Activated naive CD4-positive, alpha-beta T cell treated with Interleukin-2 at 50 U/mL for 16 hours (primary cell): ENCODE results near the gene DPT.

ENCODE experiments used
- DNase-seq: peaks from one replicate; pipeline ENCODE4 v3.0.0-alpha.2; 2020

DPT gene

DNA sequence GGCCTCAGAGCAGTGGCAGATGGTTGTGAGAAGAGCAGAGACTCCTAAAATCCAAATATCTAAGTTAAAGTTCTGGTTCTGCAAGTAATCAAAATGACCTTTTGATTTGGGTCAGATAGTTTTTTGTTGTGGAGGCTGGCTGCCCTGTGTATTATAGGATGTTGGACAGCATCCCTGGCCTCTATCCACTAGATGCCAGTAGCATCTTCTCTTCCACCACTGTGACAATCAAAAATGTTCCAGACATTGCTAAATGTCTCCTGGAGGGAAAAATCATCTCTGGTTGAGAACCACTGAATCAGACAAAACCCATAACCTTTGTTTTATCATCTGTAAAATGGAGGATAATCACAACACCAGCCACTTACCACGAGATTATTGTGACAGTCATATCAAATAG lies 5.9 kb upstream of the DPT start:
- no peak for DNase-seq

- DNase-seq, result no peak
These were observed 5.3 kb upstream of the DPT start for GRCh38 chr1:168734271-168734670.

GRCh38 chr1:168733241-168733640 lies 4.2 kb upstream of the DPT start:
- no peak for DNase-seq

DNA sequence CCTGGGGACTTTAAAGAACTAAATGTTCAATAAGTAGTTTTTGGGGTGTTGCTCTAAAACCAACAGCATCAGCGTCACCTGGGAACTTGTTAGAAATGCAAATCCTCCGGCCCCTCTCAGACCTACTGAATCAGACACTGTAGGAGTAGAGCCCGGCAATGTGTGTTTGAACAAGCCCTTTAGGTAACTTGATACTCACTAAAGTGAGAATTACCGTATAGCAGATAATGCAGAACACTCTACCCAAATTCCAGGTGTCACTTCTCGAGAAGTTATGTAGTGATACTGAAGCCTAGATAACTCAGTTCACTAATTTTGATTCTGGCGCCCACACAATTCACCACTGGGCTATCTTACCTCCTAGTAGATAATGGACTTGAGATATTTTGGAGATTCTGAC lies 3.7 kb upstream of the DPT start:
- no peak for DNase-seq

GRCh38 chr1:168731244-168731953 lies 2.4 kb upstream of the DPT start:
- DNase-seq, result no peak

- DNase-seq, result no peak
These were observed 398 bp upstream of the DPT start for GRCh38 chr1:168729405-168729802.

GRCh38 chr1:168726719-168727118 lies 2.3 kb downstream of the DPT start:
- DNase-seq, result no peak

GRCh38 chr1:168726281-168726680 lies 2.7 kb downstream of the DPT start:
- DNase-seq, result no peak

GRCh38 chr1:168725831-168726230 lies 3.2 kb downstream of the DPT start:
- no peak for DNase-seq

DNA sequence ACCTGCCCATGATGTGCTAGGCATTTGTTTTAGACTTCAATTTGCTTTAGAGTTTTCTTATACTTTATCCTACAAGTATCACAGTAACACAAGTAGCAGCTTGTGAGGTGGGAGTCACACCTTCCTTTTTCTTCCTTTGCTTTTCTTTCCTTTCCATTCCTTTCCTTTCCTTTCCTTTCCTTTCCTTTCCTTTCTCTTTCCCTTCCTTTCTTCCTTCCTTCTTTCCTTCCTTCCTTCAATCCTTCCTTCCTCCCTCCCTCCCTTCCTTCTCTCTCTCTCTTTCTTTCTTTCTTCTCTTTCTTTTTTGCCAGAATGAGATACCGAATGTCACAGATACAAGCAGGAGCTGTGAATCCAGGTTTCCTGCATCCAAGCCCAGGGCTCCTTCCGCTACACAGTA lies 3.9 kb downstream of the DPT start:
- DNase-seq, result no peak

DNA sequence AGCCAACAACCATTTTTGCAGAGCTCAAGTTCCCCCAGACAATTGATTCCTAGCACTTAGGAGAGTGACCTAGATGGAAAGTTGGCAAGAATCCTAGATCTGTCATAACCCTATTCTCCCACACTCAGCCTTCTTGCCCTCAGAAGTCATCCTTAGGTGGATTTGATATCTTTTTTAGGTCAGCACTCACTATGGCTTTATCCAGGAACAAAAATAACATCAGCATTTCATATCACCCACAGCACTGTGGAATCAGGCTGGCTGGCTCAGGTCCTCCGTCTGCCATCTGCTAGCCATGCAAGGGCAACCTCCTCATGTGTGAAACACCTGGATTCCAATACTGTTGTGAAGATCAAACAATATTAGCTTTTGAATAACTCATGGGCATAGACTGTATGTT lies 6.0 kb downstream of the DPT start:
- no peak for DNase-seq

- DNase-seq, result no peak
These were observed 8.2 kb downstream of the DPT start for GRCh38 chr1:168720839-168721238.

DNA sequence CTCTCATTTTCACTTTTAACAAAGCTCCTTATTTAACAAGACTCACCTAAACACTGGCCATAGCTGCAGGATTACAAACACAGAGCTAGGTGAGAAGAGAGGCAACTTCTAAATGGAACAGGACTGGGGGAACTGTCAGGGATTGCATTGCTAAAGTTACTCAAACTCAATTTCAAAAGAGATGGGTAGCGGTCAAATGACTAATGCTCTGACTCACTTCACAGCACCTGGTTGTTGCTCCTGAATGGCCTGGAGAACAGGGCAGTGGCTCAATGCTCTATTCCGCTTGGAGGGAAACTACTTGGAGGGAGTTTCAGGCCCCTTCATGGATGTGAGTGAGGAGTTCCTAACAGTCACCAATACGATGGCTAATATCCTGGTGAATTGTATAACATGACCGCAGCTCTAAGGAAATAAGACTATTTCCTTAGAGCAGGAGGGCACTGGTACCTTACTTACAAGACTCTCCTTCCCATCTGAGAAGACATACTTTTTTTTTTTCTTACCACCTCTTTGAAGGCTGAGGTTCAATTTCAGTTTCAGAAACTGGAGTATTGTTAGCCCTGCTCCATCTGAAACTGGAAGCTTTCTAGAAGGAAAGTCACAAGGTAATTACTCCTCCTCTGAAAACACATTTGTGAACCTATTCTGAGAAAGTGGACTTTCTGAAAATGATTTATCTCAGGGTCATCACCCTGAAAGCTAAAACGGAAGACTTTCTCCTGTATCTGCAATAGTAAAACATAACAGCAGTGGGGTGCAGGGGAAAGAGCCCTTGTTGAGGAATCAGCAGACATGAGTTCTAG lies 9.5 kb downstream of the DPT start:
- DNase-seq, result no peak

DNA sequence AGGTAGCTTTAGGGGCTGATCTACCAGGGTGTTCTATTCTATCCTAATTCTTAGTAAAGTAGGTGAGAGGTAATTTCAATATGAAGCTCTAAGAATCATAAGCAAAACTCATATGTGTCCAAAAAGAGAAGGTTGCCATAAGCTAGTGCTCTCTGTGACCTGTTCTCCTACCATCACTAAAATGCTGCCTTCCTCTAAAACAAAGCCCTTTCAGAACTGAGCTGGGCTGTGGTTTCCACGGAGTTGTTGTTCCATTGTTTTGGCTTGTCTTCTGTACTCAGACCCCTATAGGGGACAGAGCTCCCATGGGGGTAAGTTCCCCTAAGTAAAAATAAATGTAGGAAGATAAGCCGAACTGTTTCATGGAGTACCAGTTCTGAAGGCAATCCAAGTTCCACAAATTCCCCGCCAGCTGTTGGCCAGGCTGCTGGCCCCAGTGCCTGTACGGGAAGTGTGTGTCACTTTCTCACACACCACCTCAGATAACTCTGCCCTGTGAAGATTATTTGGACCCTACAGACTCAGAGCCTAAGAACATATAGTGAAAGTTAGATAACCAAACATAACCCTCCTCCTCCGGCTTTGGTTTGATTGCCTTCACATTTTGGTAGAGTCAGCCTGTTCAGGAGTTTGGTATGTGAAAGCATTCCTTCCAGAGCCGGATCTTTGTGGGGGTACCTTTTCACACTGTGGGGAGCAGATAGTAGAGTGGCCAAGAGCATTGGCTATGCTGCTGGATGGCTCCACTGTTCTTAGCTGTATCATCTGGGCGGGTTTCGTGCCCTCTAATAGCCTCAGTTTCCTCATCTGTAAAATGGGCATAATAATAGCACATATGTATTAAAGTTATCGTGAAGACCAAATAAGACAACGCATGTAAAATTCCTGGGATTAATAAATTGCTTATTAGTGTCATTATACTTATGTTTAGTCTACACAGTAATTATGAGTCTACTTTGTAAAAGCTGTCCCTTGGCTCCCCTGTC lies 10.8 kb downstream of the DPT start:
- no peak for DNase-seq

DNA sequence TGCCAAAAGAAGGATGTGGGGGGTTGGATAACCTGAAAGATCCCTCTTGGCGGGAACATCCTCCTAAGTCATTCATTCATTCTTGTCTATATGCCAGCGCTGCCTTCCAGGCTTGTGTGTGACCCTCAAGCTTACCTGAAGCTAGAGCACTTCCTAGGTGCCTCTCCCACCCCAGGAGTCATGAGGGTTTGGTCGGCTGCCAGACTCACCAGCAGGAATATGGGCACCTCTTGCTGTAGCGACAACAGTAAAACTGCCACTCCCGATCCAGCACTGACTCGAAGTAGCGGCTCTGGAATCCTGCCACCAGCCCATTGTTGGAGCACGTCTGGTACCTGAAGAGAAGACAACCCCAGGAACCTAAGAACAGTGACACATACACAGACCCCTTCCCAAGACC lies 15.0 kb downstream of the DPT start:
- no peak for DNase-seq

DNA sequence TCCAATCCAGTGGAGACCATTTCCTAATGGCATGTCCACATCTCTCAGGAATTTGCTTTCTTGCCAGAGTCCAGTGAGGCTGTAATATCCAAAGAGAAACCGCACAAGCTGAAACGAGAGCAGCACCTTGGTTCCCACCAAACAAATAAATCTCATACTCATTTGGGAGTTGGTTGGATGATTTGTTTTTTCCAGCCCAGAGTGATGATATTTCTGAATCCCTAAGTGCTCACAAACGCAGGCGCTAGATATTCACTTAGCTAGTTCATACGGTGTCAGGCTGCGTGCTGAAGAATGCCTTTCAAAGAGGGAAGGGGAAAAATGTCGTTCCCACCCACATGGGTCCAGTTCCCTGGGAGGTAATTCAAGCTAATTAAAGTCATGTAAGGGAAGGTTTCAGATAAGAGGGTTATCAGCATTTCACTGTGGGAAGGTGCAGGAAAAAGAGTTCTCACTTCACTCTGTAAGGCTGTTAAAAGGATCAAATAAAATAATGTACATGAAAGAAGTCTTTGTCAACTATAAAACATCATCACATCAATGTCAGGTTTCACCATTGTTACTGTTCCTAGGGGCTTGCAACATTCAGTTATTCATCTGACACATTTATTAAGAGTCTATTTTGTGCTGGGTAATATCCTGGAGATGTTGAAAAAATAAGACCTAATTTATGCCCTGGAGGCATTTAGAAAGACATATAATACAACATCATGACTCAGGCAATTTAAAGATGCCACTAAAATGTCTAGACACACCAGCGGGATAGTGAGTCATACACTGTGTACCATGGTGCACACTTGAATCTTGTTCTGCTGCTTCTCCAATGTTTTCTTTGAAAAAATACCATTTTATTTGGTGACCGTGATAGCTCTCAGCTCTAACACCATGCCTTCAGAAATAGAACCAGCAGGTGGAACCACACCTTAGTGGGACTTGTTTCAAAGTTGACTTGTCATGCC lies 19.3 kb downstream of the DPT start:
- no peak for DNase-seq

GRCh38 chr1:168708698-168709404 lies 20.2 kb downstream of the DPT start:
- no peak for DNase-seq

DNA sequence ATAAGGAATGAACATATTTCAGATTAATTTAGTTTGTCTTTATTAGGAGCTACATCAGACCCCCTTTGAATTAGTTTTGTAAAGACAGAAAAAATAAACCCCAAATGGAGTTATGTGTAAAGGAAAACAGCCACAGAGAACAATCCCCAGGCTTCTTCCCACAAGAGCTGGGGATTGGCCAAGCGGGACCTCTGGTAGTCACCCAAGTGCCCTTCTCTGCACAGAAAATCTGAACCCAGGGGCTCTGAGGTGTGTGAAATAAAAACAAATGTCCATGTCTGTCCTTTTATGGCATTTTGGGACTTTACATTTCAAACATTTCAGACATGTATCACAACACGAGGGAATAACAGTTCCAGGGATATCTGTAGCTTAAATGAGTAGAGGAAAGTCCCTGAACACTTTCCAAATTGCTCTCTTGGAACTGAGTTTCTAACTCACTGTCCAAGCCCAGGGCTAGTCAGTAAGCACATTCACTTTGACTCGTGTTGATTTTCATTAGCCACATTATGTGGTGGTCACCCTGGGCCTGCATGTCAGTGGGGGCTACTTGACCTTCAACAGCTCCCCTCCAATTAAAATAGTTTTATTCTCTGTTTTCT lies 22.5 kb downstream of the DPT start:
- no peak for DNase-seq

- DNase-seq, result no peak
These were observed 28.3 kb downstream of the DPT start for GRCh38 chr1:168700575-168701268.

DNA sequence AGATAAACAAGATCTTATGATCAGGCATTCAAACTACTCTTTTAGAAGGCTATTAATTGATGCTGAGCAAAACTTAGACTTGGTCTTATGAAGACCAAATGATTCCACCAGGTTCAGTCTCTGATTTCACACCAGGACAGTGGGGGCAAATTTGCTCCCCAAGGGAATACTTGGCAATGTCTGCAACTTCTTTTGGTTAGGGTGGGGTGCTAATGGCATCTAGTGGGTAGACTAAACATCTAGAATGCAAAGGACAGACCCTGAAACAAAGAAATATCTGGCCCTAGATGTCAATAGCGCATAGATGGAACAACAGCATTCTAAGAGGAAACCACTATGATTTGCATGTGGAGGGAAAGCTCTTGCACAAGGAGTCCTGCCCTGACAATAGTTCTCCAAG lies 30.6 kb downstream of the DPT start:
- DNase-seq, result no peak
